ENCODE data around the gene SGTB. TPM values are rescaled to one million over a fixed set of nuclear protein-coding genes. Genes with fewer than 3 reads are reported as not detected.
"Not testable (repeated sequence)": the region's sequence is repeated elsewhere in the genome, so short reads cannot be mapped to it uniquely, and the experiment has no call there.

Gene SGTB
- total RNA-seq, 1 donor from 2014 or later = 10.8 TPM

- H3K27me3 ChIP-seq = no peaks in the 10 kb centered on the region
- ATAC-seq (no peak), DNase-seq (no peak)
- H3K36me3 ChIP-seq = peaks cover 10% of the 10 kb centered on the region
- peak overlapping the region; percentile 83 for H3K27ac ChIP-seq
- H3K9me3 ChIP-seq = no peaks in the 10 kb centered on the region
- peak overlapping the region; percentile 96 for H3K4me3 ChIP-seq
- intact Hi-C loops (cut with DNase I) = no loop called here
- peaks cover 22% of the 10 kb centered on the region for H3K4me1 ChIP-seq
- no peak for TF ChIP-seq CTCF (IDR thresholded peaks at IDR 0.05)
These were observed 96.2 kb downstream of the SGTB start for GRCh38 chr5:65625743-65626142.

DNA sequence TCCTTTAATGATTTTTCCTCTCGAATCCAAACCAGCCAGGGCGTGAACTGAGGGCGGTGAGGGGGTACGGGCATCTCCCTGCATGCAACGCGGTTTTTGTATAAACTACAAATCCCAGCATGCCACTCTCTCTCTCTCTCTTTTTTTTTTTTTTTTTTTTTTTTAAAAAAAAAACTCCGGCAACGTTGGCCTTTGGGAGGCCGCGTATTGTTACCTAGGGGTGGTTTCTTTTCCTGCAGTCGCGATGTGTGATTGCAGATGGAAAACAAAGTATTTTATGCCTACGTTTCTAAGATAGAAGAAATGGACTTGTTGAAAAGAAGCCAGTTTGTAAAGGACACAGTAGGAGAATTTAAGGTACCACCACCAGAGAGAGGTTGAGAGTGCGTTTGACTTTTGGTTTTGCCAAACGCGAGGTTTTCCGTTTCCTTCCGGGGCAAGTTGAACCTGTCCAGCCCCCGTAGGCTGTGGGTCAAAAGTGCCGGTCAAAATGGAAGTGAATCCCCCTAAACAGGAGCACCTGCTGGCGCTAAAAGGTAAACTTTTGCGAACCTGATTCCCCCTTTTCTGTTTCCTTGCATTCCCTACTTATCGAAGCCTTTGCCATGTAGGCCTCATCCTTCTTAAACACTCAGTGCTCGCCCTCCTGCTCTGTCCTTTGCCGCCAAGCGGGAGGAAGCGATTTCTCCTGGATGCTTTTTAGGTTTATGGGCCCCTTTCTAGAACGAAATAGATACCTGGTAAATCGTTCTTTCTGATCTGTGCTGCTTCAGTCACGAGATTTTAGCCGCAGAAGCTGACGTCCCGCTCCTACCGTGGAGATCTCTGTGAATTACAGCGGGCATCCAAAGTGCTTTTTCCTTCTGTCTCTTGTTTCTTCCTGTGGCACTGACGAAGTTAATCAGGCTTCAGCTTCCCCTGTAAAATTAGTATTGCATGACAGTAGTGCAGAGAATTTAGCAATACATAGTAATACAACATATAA, 97.0 kb downstream of the SGTB start, which contains the start of the genes SHLD3 and TRAPPC13:
SHLD3 (plus strand) TSS at position 457 of the 985 bp plus-strand sequence. CDS start 4,561 bp downstream, outside the sequence.
TRAPPC13 (plus strand) TSS at position 457 of the 985 bp plus-strand sequence; CDS start at position 491, 34 bp downstream.
- peaks cover 22% of the 10 kb centered on the region for H3K4me1 ChIP-seq
- intact Hi-C loops (cut with DNase I) = no loop called here

GRCh38 chr5:65624025-65624570, 97.8 kb downstream of the SGTB start, which contains the start of gene TRIM23:
TSS of gene TRIM23 (minus strand) at chr5:65624333. CDS start at chr5:65624274, 59 bp downstream.
- intact Hi-C loops (cut with DNase I) = no loop called here
- TF ChIP-seq CTCF (IDR thresholded peaks at IDR 0.05) = no peak
- H3K36me3 ChIP-seq = peaks cover under 1% of the 10 kb centered on the region
- DNase-seq (peak; percentile 95), ATAC-seq (peak; percentile 99)
- peaks cover 22% of the 10 kb centered on the region for H3K4me1 ChIP-seq
- H3K27me3 ChIP-seq = no peaks in the 10 kb centered on the region
- peak within 1 kb of the TSS; percentile 83 for H3K27ac ChIP-seq
- no peaks in the 10 kb centered on the region for H3K9me3 ChIP-seq
- H3K4me3 ChIP-seq = peak within 1 kb of the TSS; percentile 96

More for the DNA sequence above, 97.0 kb downstream of the SGTB start, which contains the start of the genes SHLD3 and TRAPPC13:
- TF ChIP-seq CTCF (IDR thresholded peaks at IDR 0.05) = no peak
- ATAC-seq (peak; percentile 89), DNase-seq (peak; percentile 83)
- H3K27ac ChIP-seq = peak within 1 kb of the TSS; percentile 83
- no peaks in the 10 kb centered on the region for H3K9me3 ChIP-seq
- H3K4me3 ChIP-seq = peak within 1 kb of the TSS; percentile 96
- H3K36me3 ChIP-seq = peaks cover 8% of the 10 kb centered on the region
- H3K27me3 ChIP-seq = no peaks in the 10 kb centered on the region

- no peak for TF ChIP-seq CTCF (IDR thresholded peaks at IDR 0.05)
- Histone ChIP-seq H3K4me3 (peak overlapping the region; percentile 96), H3K9me3 (no peaks in the 10 kb centered on the region), H3K36me3 (no peaks in the 10 kb centered on the region), H3K27me3 (no peaks in the 10 kb centered on the region), H3K4me1 (peaks cover 22% of the 10 kb centered on the region), H3K27ac (peak overlapping the region; percentile 83)
- ATAC-seq (no peak), DNase-seq (no peak)
- intact Hi-C loops (cut with DNase I) = no loop called here
These were observed 98.4 kb downstream of the SGTB start for GRCh38 chr5:65623482-65623881.

DNA sequence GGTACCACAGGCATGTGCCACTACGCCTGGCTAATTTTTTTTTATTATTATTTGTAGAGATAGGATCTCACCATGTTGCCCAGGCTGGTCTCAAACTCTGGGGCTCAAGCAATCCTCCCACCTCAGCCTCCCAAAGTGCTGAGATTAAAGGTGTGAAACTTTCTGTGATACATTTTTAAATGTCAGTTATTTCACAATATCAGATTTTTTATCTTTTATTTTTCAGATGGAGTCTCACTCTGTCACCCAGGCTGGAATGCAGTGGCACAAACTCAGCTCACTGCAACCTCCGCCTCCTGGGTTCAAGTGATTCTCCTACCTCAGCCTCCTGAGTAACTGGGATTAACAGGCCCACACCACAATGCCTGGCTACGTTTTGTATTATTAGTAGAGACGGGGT, 99.9 kb downstream of the SGTB start:
- H3K4me3 ChIP-seq; H3K27ac ChIP-seq; DNase-seq; H3K36me3 ChIP-seq; H3K9me3 ChIP-seq; ATAC-seq; H3K27me3 ChIP-seq; intact Hi-C loops (cut with DNase I): not testable (repeated sequence)
- peaks cover 22% of the 10 kb centered on the region for H3K4me1 ChIP-seq
